A673 (cell line): Measurements from ENCODE around the gene PHB1. TPM values are rescaled to one million over a fixed set of nuclear protein-coding genes. Genes with fewer than 3 reads are reported as not detected.
"Not testable (repeated sequence)": the region's sequence is repeated elsewhere in the genome, so short reads cannot be mapped to it uniquely, and the experiment has no call there.

ENCODE experiments used
- BruUV-seq: library from RNA; stranded (reverse); fragments of 400-500 nt; replicated peaks from 2 replicates; lab custom pipeline; 2021; lab: Mats Ljungman, UMichigan
- CTCF ChIA-PET: fragments of 300-600 bp; sonication (Branson Sonifier 250); formaldehyde crosslinking; loops from one replicate; lab custom pipeline; 2022; ENCODE audit warnings: antibody characterized with exemption; lab: Charles Lee
- POLR2A ChIA-PET: fragments of 300-600 bp; sonication (Branson Sonifier 250); formaldehyde crosslinking; loops from one replicate; lab custom pipeline; 2022; ENCODE audit warnings: antibody characterized with exemption; ENCODE audit not compliant: low non-redundant PET; lab: Charles Lee
- DNase-seq: peaks from one replicate; pipeline ENCODE4 v3.0.0-alpha.2; 2015; ENCODE audit warnings: low spot score
- H3K27ac ChIP-seq: fragments of 200-600 bp; sonication (generic); 2 replicates; pipeline ENCODE4 v1.5.1; 2016; ENCODE audit warnings: mixed run types, low read depth, mild to moderate bottlenecking, mixed read lengths, antibody characterized with exemption, low read length; ENCODE audit not compliant: poor library complexity, severe bottlenecking
- H3K27me3 ChIP-seq: fragments of 200-600 bp; sonication (generic); replicated peaks from 2 replicates; pipeline ENCODE4 v1.6.1; 2017; ENCODE audit warnings: mixed run types, low read depth, mild to moderate bottlenecking, mixed read lengths, antibody characterized with exemption, low read length; ENCODE audit not compliant: insufficient read depth, poor library complexity
- H3K36me3 ChIP-seq: fragments of 200-600 bp; sonication (generic); 2 replicates; pipeline ENCODE4 v1.6.1; 2016; ENCODE audit warnings: mixed run types, mild to moderate bottlenecking, mixed read lengths, antibody characterized with exemption, low read length; ENCODE audit not compliant: insufficient read depth, poor library complexity, severe bottlenecking
- H3K4me1 ChIP-seq: fragments of 200-600 bp; sonication (generic); 2 replicates; pipeline ENCODE4 v1.6.1; 2017; ENCODE audit warnings: mixed run types, mild to moderate bottlenecking, mixed read lengths, antibody characterized with exemption, low read length; ENCODE audit not compliant: insufficient read depth, poor library complexity, severe bottlenecking
- H3K4me3 ChIP-seq: fragments of 200-600 bp; sonication (generic); 2 replicates; pipeline ENCODE4 v1.5.1; 2016; ENCODE audit warnings: low read depth, mixed run types, mild to moderate bottlenecking, mixed read lengths, low read length; ENCODE audit not compliant: poor library complexity, severe bottlenecking
- H3K9me3 ChIP-seq: fragments of 200-600 bp; sonication (generic); 2 replicates; pipeline ENCODE4 v1.6.1; 2016; ENCODE audit warnings: mixed run types, low read depth, mild to moderate bottlenecking, mixed read lengths, antibody characterized with exemption, low read length; ENCODE audit not compliant: poor library complexity, severe bottlenecking
- CTCF ChIP-seq: fragments of 300-800, 200-600 bp; sonication (generic); conservative IDR thresholded peaks from 2 replicates; pipeline ENCODE4 v1.5.1; 2017; ENCODE audit warnings: low read depth, mild to moderate bottlenecking, antibody characterized with exemption, low read length, moderate library complexity, mixed read lengths
- EZH2 ChIP-seq: fragments of 200-600 bp; sonication (generic); IDR thresholded peaks from 2 replicates; pipeline ENCODE4 v1.6.1; 2017; ENCODE audit warnings: borderline replicate concordance, low read depth, mild to moderate bottlenecking, mixed read lengths, antibody characterized with exemption, low read length; ENCODE audit not compliant: poor library complexity, severe bottlenecking
- intact Hi-C: fragments of 100-400 bp; cut with micrococcal nuclease; formaldehyde crosslinking; loops from one replicate; pipeline ENCODE4 v1.10.0; 2022; ENCODE audit not compliant: unreplicated experiment
- total RNA-seq: library from RNA; stranded (reverse); gene quantifications from 2 replicates; pipeline ENCODE4 v1.2.3, GENCODE V29; 2021

PHB1 gene
- total RNA-seq, 1 experiment from 2014 or later = 451 TPM

- no peaks in the 10 kb centered on the region for H3K4me1 ChIP-seq
- no peak overlapping the region for H3K4me3 ChIP-seq
- H3K36me3 ChIP-seq = no peaks in the 10 kb centered on the region
- intact Hi-C loops = no loop called here
- ChIA-PET CTCF (interaction anchor here (1.1 to 1.6 kb wide), 2 partner anchors 50 to 78 kb away, joined by 3 to 9 read pairs; no protein-coding TSS in a partner anchor), POLR2A (no interaction called here)
- TF ChIP-seq EZH2 (no peak), CTCF (no peak)
- no peak overlapping the region for H3K27ac ChIP-seq
- H3K27me3 ChIP-seq = no peaks in the 10 kb centered on the region
- DNase-seq = no peak
- no peaks in the 10 kb centered on the region for H3K9me3 ChIP-seq
- BruUV-seq = no TSS peak
Observed at GRCh38 chr17:49369089-49369488, 45.6 kb downstream of the PHB1 start.

GRCh38 chr17:49365667-49366066 lies 49.0 kb downstream of the PHB1 start:
- no peaks in the 10 kb centered on the region for H3K9me3 ChIP-seq
- H3K36me3 ChIP-seq = no peaks in the 10 kb centered on the region
- intact Hi-C loops = no loop called here
- no TSS peak for BruUV-seq
- H3K27me3 ChIP-seq = no peaks in the 10 kb centered on the region
- H3K27ac ChIP-seq = no peak overlapping the region
- ChIA-PET CTCF (interaction anchor here (0.6 kb wide), 2 partner anchors 24 to 209 kb away, joined by 4 to 5 read pairs; no protein-coding TSS in a partner anchor), POLR2A (no interaction called here)
- peak; percentile 61 for DNase-seq
- H3K4me3 ChIP-seq = no peak overlapping the region
- H3K4me1 ChIP-seq = peaks cover under 1% of the 10 kb centered on the region
- TF ChIP-seq EZH2 (no peak), CTCF (peak; percentile 39)

GRCh38 chr17:49365126-49365525 lies 49.6 kb downstream of the PHB1 start:
- H3K27me3 ChIP-seq, intact Hi-C loops, H3K4me1 ChIP-seq, BruUV-seq, H3K27ac ChIP-seq, H3K9me3 ChIP-seq, DNase-seq, H3K4me3 ChIP-seq, H3K36me3 ChIP-seq, POLR2A ChIA-PET: not testable (repeated sequence)
- CTCF ChIA-PET = interaction anchor here (0.6 kb wide), 1 partner anchor 209 kb away, joined by 5 read pairs; no protein-coding TSS in a partner anchor

- Histone ChIP-seq H3K9me3 (no peaks in the 10 kb centered on the region), H3K4me1 (peaks cover 16% of the 10 kb centered on the region), H3K36me3 (no peaks in the 10 kb centered on the region), H3K27me3 (no peaks in the 10 kb centered on the region), H3K27ac (no peak overlapping the region), H3K4me3 (no peak overlapping the region)
- TF ChIP-seq CTCF = no peak
- TF ChIP-seq EZH2 = no peak
- intact Hi-C loops = no loop called here
- DNase-seq = no peak
- BruUV-seq = no TSS peak
- POLR2A ChIA-PET = no interaction called here
- CTCF ChIA-PET = interaction anchor here (0.7 kb wide), 1 partner anchor 139 kb away, joined by 4 read pairs; no protein-coding TSS in a partner anchor
Observed at GRCh38 chr17:49364119-49364518, 50.6 kb downstream of the PHB1 start.
